IMR-90 (cell line): ENCODE results near the gene TNK2. TPM values are rescaled to one million over a fixed set of nuclear protein-coding genes. Genes with fewer than 3 reads are reported as not detected.

ENCODE experiments used
- ATAC-seq: fragments of 200-7000 bp; cut with Tn5 transposase; 2 replicates; pipeline ENCODE4 v1.9.1; 2020; ENCODE audit warnings: low read depth, mild to moderate bottlenecking, moderate library complexity
- BruUV-seq: library from RNA; stranded (reverse); fragments of 400-500 nt; replicated peaks from 2 replicates; lab custom pipeline; 2021; lab: Mats Ljungman, UMichigan
- CTCF ChIA-PET: fragments of 300-600 bp; formaldehyde crosslinking; extraction: SDS; loops from one replicate; lab custom pipeline; 2021; ENCODE audit warnings: antibody characterized with exemption; lab: Yijun Ruan, JAX
- POLR2A ChIA-PET: fragments of 300-600 bp; sonication (Branson Sonifier 250); formaldehyde crosslinking; loops from one replicate; lab custom pipeline; 2022; ENCODE audit warnings: antibody characterized with exemption; ENCODE audit not compliant: unreplicated experiment; lab: Charles Lee
- DNase-seq: peaks from one replicate; pipeline ENCODE4 v3.0.0; 2013
- H2AFZ ChIP-seq: replicated peaks from 2 replicates; pipeline ENCODE3; 2013; ENCODE audit warnings: low read length, mild to moderate bottlenecking; ENCODE audit not compliant: poor library complexity
- H2AK5ac ChIP-seq: 2 replicates; pipeline ENCODE4 v1.6.1; 2013; ENCODE audit warnings: low read depth, low read length, inconsistent platforms
- H2AK9ac ChIP-seq: replicated peaks from 2 replicates; pipeline ENCODE3; 2013; ENCODE audit warnings: mild to moderate bottlenecking, low read depth, low read length, moderate library complexity; ENCODE audit not compliant: poor library complexity
- H2BK120ac ChIP-seq: 2 replicates; pipeline ENCODE4 v1.6.1; 2013; ENCODE audit warnings: low read depth, low read length, inconsistent platforms
- H2BK15ac ChIP-seq: 3 replicates; pipeline ENCODE4 v1.6.1; 2013; ENCODE audit warnings: low read depth, low read length, inconsistent platforms
- H2BK20ac ChIP-seq: 2 replicates; pipeline ENCODE4 v1.6.1; 2013; ENCODE audit warnings: low read depth, mild to moderate bottlenecking, inconsistent platforms, low read length, moderate library complexity
- H2BK5ac ChIP-seq: 2 replicates; pipeline ENCODE4 v1.6.1; 2013; ENCODE audit warnings: mild to moderate bottlenecking, low read depth, low read length, inconsistent platforms; ENCODE audit not compliant: poor library complexity, severe bottlenecking
- H3K14ac ChIP-seq: replicated peaks from 2 replicates; pipeline ENCODE4 v1.6.1; 2013; ENCODE audit warnings: low read depth, low read length, inconsistent platforms
- H3K18ac ChIP-seq: 2 replicates; pipeline ENCODE4 v1.6.1; 2013; ENCODE audit warnings: low read depth, low read length, control low read depth
- H3K23ac ChIP-seq: 2 replicates; pipeline ENCODE4 v1.6.1; 2013; ENCODE audit warnings: low read depth, low read length, inconsistent platforms
- H3K27ac ChIP-seq: 2 replicates; pipeline ENCODE4 v1.5.1; 2013; ENCODE audit warnings: mild to moderate bottlenecking, control low read depth, low read length; ENCODE audit not compliant: insufficient read depth
- H3K27me3 ChIP-seq: 2 replicates; pipeline ENCODE4 v1.6.1; 2013; ENCODE audit warnings: low read length; ENCODE audit not compliant: control insufficient read depth, insufficient read depth
- H3K36me3 ChIP-seq: 2 replicates; pipeline ENCODE4 v1.6.1; 2013; ENCODE audit warnings: low read length, mixed read lengths; ENCODE audit not compliant: control insufficient read depth, insufficient read depth
- H3K4ac ChIP-seq: 2 replicates; pipeline ENCODE4 v1.6.1; 2013; ENCODE audit warnings: low read depth, low read length, inconsistent platforms
- H3K4me1 ChIP-seq: 2 replicates; pipeline ENCODE4 v1.6.1; 2013; ENCODE audit warnings: low read length, mixed read lengths; ENCODE audit not compliant: control insufficient read depth, insufficient read depth
- H3K4me2 ChIP-seq: 2 replicates; pipeline ENCODE4 v1.6.1; 2013; ENCODE audit warnings: low read depth, mild to moderate bottlenecking, control low read depth, low read length, moderate library complexity
- H3K4me3 ChIP-seq: 2 replicates; pipeline ENCODE4 v1.5.1; 2013; ENCODE audit warnings: low read depth, mild to moderate bottlenecking, control low read depth, low read length, moderate library complexity; ENCODE audit not compliant: insufficient read depth
- H3K56ac ChIP-seq: 2 replicates; pipeline ENCODE4 v1.6.1; 2013; ENCODE audit warnings: low read length, inconsistent platforms; ENCODE audit not compliant: insufficient read depth; ENCODE audit errors: extremely low read depth
- H3K79me1 ChIP-seq, 2 experiments: 2 replicates each; pipeline ENCODE4 v1.6.1; 2013; ENCODE audit warnings: low read length in 2 of 2, inconsistent platforms in 1 of 2, low read depth in 1 of 2
- H3K9ac ChIP-seq: 2 replicates; pipeline ENCODE4 v1.6.1; 2013; ENCODE audit warnings: low read depth, low read length, control low read depth
- H3K9me1 ChIP-seq: 2 replicates; pipeline ENCODE4 v1.6.1; 2013; ENCODE audit warnings: low read length, inconsistent platforms; ENCODE audit not compliant: insufficient read depth
- H3K9me3 ChIP-seq: 2 replicates; pipeline ENCODE4 v1.6.1; 2013; ENCODE audit warnings: low read length; ENCODE audit not compliant: control insufficient read depth, insufficient read depth
- H4K20me1 ChIP-seq: 2 replicates; pipeline ENCODE4 v1.6.1; 2013; ENCODE audit warnings: low read length, inconsistent platforms; ENCODE audit not compliant: insufficient read depth
- H4K5ac ChIP-seq: 2 replicates; pipeline ENCODE4 v1.6.1; 2013; ENCODE audit warnings: mild to moderate bottlenecking, low read depth, low read length, control low read depth
- H4K8ac ChIP-seq, 2 experiments: 2 replicates each; pipeline ENCODE4 v1.6.1; 2013; ENCODE audit warnings: low read depth in 2 of 2, low read length in 2 of 2, control low read depth in 1 of 2, inconsistent platforms in 1 of 2
- H4K91ac ChIP-seq: 2 replicates; pipeline ENCODE4 v1.6.1; 2013; ENCODE audit warnings: low read depth, low read length, inconsistent platforms; ENCODE audit not compliant: insufficient read depth
- POLR2A ChIP-seq: IDR thresholded peaks from 2 replicates; pipeline ENCODE4 v1.6.1; 2012; ENCODE audit warnings: mild to moderate bottlenecking, low read depth, low read length
- WGBS, 2 experiments: methylation state at CpG; one replicate each; pipeline versions ENCODE4 v1.1.5 to v1.1.7; 2013; ENCODE audit warnings: missing lambda C conversion rate in 2 of 2; ENCODE audit not compliant: insufficient read length in 1 of 2; ENCODE audit errors: extremely low coverage in 2 of 2; 5-methylcytosine and 5-hydroxymethylcytosine counted together
- dilution Hi-C: fragments of 300-500 bp; cut with HindIII; formaldehyde crosslinking; loops from one replicate; pipeline ENCODE4 v1.14.3; 2018; ENCODE audit warnings: low sequenced_read_pairs; ENCODE audit not compliant: unreplicated experiment
- in situ Hi-C: fragments of 300-500 bp; cut with MboI; formaldehyde crosslinking; loops from 3 replicates; pipeline ENCODE4 v1.14.3; 2019; ENCODE audit warnings: low sequenced_read_pairs, inconsistent platforms, mixed read lengths
- intact Hi-C: fragments of 100-400 bp; cut with micrococcal nuclease; formaldehyde crosslinking; loops from 2 replicates; pipeline ENCODE4 v1.10.0; 2022
- polyA plus RNA-seq, 3 experiments: library from polyadenylated mRNA; depleted of rRNA; stranded (reverse); fragments of >200 nt; gene quantifications; 2 replicates each; pipeline ENCODE4 v1.2.3, GENCODE V29; 2012; ENCODE audit warnings: low replicate concordance in 1 of 3
- total RNA-seq: library from RNA; depleted of rRNA; stranded (reverse); fragments of >200 nt; gene quantifications from 2 replicates; pipeline ENCODE4 v1.2.3, GENCODE V29; 2012

Gene TNK2
- total and polyA plus RNA-seq, 2 of the 4 experiments (the other 2 are of a cell fraction) = 2.2 to 13.8 TPM

DNA sequence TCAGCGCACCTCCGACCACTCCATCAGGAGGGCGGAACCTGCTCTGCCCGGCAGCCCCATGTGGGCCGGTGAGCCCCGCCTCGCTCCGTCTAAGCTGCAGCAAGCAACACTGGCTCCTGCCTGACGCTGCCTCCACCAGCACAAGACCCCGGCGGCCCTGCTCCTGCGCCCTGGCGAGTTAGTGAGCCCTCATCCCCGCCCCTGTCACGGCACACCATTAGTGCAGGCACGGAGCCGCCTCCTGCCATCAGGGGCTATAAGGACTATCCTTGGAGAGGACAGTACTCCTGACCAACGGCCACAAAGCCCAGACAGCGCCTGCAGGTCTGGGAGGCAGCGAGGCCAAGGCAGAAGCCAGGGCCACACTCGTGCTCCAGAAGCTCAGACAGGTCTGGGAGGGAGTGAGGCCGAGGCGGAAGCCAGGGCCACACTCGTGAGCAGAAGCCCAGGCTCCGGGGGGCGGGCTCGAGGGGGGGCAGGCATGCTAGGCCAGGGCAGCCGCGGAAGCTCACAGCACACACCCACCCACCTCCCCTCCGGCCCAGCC lies 39.4 kb downstream of the TNK2 start:
- Histone ChIP-seq H4K8ac (no peak overlapping the region), H3K18ac (no peak overlapping the region), H2AFZ (no peak overlapping the region), H2BK120ac (no peak overlapping the region), H3K27me3 (no peaks in the 10 kb centered on the region), H3K4ac (no peak overlapping the region), H2AK5ac (no peak overlapping the region), H3K79me1 (peaks cover 0 to 6% of the 10 kb centered on the region in 2 experiments; a peak in 1 of 4 replicates), H3K4me3 (no peak overlapping the region), H2BK15ac (no peak overlapping the region), H4K5ac (no peak overlapping the region), H3K4me2 (no peak overlapping the region), H4K91ac (no peak overlapping the region), H2BK5ac (no peak overlapping the region), H3K4me1 (no peaks in the 10 kb centered on the region), H4K20me1 (no peaks in the 10 kb centered on the region), H2AK9ac (no peak overlapping the region), H3K23ac (no peak overlapping the region), H2BK20ac (no peak overlapping the region), H3K9ac (no peak overlapping the region), H3K9me3 (no peaks in the 10 kb centered on the region), H3K9me1 (no peaks in the 10 kb centered on the region), H3K27ac (no peak overlapping the region), H3K56ac (no peak overlapping the region), H3K36me3 (peaks cover 32% of the 10 kb centered on the region), H3K14ac (no peak overlapping the region)
- dilution Hi-C loops = no loop called here
- WGBS, 2 experiments = 98% methylated on average over 15 of the region's 30 CpGs; no CpG with 5 or more reads in 1 of the 2 experiments
- no TSS peak for BruUV-seq
- no peak for TF ChIP-seq POLR2A
- intact Hi-C loops = no loop called here
- ChIA-PET POLR2A (no interaction called here), CTCF (no interaction called here)
- DNase-seq = no peak
- in situ Hi-C loops = no loop called here
- no peak for ATAC-seq
